Colon (tissue), 2 donors: Measurements from ENCODE around the gene FADS1.

Source experiments
- FAIRE-seq: peaks from 2 replicates; lab custom pipeline; 2012; peaks lifted over from hg19 to GRCh38; lab: Jason Lieb, UNC
- donor health status: control.
- donor health status: control.

The FADS1 gene

GRCh38 chr11:61846362-61847020 is 29.7 kb upstream of the FADS1 start:
- FAIRE-seq: no peak

- no peak for FAIRE-seq
These were observed 28.2 kb upstream of the FADS1 start for GRCh38 chr11:61844909-61845565.

GRCh38 chr11:61842528-61842820 is 25.7 kb upstream of the FADS1 start:
- FAIRE-seq: no peak

GRCh38 chr11:61841636-61842527 is 25.1 kb upstream of the FADS1 start:
- no peak for FAIRE-seq

- FAIRE-seq: no peak
These were observed 23.6 kb upstream of the FADS1 start for GRCh38 chr11:61840371-61840770.

- no peak for FAIRE-seq
These were observed 22.9 kb upstream of the FADS1 start for GRCh38 chr11:61839742-61840141.

- no peak for FAIRE-seq
These were observed 22.1 kb upstream of the FADS1 start for GRCh38 chr11:61838921-61839320.

- no peak for FAIRE-seq
These were observed 21.7 kb upstream of the FADS1 start for GRCh38 chr11:61838501-61838900.

- FAIRE-seq: no peak
These were observed 20.7 kb upstream of the FADS1 start for GRCh38 chr11:61837411-61838005.

GRCh38 chr11:61836193-61836592 is 19.4 kb upstream of the FADS1 start:
- FAIRE-seq: no peak

GRCh38 chr11:61834278-61835048 is 17.7 kb upstream of the FADS1 start:
- no peak for FAIRE-seq

- no peak for FAIRE-seq
These were observed 17.1 kb upstream of the FADS1 start for GRCh38 chr11:61833926-61834277.

GRCh38 chr11:61833471-61833870 is 16.7 kb upstream of the FADS1 start:
- no peak for FAIRE-seq

- no peak for FAIRE-seq
These were observed 16.0 kb upstream of the FADS1 start for GRCh38 chr11:61832754-61833153.

- no peak for FAIRE-seq
These were observed 15.4 kb upstream of the FADS1 start for GRCh38 chr11:61832207-61832606.

GRCh38 chr11:61830237-61831105 is 13.7 kb upstream of the FADS1 start:
- FAIRE-seq: no peak

GRCh38 chr11:61829806-61830205 is 13.0 kb upstream of the FADS1 start:
- FAIRE-seq: no peak

- FAIRE-seq: no peak
These were observed 12.0 kb upstream of the FADS1 start for GRCh38 chr11:61828629-61829407.

GRCh38 chr11:61828379-61828628 is 11.5 kb upstream of the FADS1 start:
- FAIRE-seq: no peak

GRCh38 chr11:61827571-61828378 is 11.0 kb upstream of the FADS1 start, which contains the start of gene FADS2:
Gene FADS2, plus strand, starts transcription at chr11:61828300. Its CDS starts 91 bp downstream, at chr11:61828391.
- FAIRE-seq: no peak
